H7 (cell line): ENCODE measurements around the gene RHBDF2. TPM values are rescaled to one million over a fixed set of nuclear protein-coding genes. Genes with fewer than 3 reads are reported as not detected.

Source experiments
- DNase-seq: peaks from one replicate; pipeline ENCODE4 v3.0.0; 2012
- H3K27me3 ChIP-seq: 2 replicates; pipeline ENCODE4 v1.6.0; 2011; ENCODE audit warnings: mild to moderate bottlenecking, low read length; ENCODE audit not compliant: control insufficient read depth, insufficient read depth
- H3K36me3 ChIP-seq: replicated peaks from 2 replicates; pipeline ENCODE4 v1.5.1; 2011; ENCODE audit warnings: low read length; ENCODE audit not compliant: control insufficient read depth, insufficient read depth
- H3K4me3 ChIP-seq: 2 replicates; pipeline ENCODE4 v1.5.1; 2011; ENCODE audit warnings: low read depth, mild to moderate bottlenecking, control low read depth, low read length, moderate library complexity; ENCODE audit not compliant: insufficient read depth
- total RNA-seq: library from RNA; depleted of rRNA; stranded (reverse); fragments of >200 nt; shearing (Covaris generic); gene quantifications from 2 replicates; pipeline ENCODE4 v1.2.3, GENCODE V29; 2014

Gene RHBDF2
- total RNA-seq, 1 experiment from 2014 or later: 23.0 TPM

DNA sequence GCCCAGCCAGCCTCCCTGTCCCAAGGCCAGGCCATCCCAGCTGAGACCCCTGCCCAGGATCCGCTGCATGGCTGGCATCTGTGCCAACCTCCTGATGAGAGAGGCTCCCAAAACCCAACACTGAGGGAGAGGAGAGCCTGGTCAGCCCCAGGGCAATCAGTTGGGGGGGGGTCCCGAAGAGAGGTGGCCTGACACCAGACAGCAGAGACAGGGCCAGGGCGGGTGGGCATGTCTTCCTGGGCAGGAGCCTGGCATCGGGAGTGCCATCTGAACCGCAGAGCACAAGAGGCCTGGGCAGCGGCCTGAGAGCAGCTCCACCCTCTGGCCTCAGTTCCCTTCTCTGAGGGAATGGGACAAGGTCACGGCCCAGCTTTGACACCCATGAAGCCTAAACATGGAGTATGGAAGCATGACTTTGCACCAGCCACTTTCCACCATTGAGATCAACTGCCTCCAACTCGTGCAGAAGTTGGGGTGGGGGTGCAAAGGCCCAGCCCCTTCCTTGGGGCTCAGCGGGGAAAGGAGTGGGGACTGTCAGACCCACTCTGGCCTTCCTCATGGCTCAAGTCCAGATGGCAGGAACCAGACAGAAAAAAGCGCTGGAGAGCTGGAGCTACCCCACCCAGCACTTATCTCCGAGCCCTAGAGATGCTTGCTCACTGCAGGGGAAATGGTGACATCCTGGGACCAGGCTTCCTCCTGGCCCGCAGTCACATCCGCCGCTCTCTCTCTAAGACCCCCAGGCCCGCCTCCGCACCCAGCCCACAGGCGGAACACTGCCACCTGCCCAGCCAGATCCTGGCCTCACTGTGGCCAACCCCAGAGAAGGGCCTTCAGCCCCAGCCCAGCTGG lies 9.7 kb downstream of the RHBDF2 start:
- no peak for DNase-seq
- H3K27me3 ChIP-seq: no peaks in the 10 kb centered on the region
- no peaks in the 10 kb centered on the region for H3K36me3 ChIP-seq
- no peak overlapping the region for H3K4me3 ChIP-seq

DNA sequence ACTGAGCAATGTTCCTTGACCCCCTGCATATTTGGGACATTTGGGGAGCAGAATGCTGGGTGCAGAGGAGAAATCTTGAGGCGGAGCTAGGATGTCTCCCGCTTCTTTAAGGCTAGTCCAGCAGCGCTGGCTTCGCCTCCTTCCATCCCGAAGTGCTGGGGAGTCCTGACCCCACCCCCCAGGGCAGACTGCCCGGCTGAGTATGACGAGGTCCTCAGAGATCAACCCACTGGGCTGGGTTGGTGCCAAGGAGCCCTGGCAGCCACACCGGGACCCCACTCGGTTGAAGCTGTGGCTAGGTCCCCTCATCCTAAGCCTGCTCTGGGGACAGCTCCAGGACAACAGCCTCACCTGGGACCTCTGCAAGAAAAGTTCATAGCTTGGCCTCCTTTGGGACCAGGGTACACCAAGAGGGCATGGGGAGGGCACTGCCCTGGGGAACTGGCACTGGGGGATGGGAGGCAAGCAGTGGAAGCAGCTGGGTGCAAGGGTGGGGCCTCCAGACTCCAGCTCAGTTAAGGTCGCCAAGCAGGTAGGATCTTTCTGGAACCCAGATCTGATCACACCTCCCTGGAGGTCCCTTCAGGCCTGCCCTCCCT lies 11.0 kb downstream of the RHBDF2 start:
- H3K4me3 ChIP-seq: no peak overlapping the region
- H3K36me3 ChIP-seq: no peaks in the 10 kb centered on the region
- no peak for DNase-seq
- no peaks in the 10 kb centered on the region for H3K27me3 ChIP-seq

DNA sequence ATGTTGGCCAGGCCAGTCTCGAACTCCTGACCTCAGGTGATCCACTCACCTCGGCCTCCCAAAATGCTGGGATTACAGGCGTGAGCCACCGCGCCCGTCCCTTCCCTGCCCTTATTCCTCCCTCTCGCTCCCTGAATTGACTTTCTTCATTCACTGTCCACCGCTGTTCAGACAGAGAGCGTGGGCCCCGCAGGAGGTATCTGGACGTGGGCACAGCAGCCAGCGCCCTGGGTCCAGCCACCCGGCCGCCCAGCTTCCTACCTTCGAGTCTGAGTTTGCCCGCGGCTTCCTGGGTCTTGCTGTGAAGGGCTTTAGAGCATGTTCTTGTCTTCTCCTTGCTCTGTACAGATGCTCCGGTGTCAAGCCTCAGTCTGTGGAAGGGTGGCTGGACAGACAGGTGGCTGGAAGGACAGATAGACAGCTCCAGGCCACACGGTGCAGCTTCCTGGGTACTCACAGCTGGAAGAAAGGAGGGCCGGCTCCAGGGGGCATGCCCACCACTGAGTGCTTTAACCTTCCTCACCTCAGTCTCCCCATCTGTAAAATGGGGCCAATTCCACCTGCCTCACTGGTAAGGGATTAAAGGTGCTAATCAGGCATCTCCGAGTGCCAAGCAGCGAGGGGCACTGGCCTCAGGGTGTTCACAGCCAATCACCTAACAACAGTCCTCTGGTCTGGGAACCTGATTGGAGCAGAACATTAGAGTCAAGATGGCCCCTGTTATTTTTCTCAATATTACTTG lies 13.6 kb downstream of the RHBDF2 start:
- DNase-seq: no peak
- Histone ChIP-seq H3K36me3 (no peaks in the 10 kb centered on the region), H3K27me3 (no peaks in the 10 kb centered on the region), H3K4me3 (no peak overlapping the region)

DNA sequence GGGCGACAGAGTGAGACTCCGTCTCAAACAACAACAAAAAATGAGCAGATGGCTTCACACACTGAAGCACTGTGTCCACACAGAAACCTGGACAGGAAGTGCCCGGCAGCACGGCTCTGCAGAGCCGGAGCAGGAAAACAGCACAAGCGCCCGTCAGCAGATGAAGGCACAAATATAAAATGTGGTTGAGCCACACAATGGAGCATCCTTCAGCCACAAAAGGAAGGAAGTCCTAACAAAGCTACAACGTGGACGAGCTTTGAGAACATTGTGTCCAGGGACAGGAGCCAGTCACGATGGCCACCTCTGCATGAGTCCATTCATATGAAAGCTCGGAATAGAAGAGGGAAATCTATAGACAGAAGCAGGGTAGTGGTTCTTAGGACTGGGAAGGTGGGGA lies 15.7 kb downstream of the RHBDF2 start:
- DNase-seq: no peak
- Histone ChIP-seq H3K27me3 (no peaks in the 10 kb centered on the region), H3K36me3 (no peaks in the 10 kb centered on the region), H3K4me3 (no peak overlapping the region)

DNA sequence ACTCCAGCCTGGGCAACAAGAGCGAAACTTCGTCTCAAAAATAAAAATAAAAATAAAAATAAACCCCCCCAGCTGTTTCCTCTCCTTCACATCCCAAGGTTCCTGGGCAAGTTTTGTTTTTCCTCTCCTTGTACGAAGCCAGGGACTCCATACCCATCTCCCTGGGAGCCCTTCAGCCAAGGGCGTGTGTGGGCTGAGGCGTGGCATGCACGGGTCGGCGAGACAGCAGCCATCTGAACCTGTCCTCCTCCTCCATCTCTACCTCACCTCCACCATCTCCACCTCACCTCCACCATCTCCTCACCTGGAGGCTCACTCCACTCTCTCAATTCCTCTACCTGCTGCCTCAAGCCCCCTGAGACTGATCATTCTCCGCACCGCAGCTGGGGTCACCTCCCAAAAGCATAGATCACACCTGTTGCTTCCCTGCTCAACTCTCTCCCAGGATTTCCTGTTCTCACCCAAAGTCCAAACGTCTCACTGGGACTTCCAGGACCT lies 16.9 kb downstream of the RHBDF2 start:
- DNase-seq: no peak
- no peaks in the 10 kb centered on the region for H3K27me3 ChIP-seq
- no peak overlapping the region for H3K4me3 ChIP-seq
- H3K36me3 ChIP-seq: no peaks in the 10 kb centered on the region

DNA sequence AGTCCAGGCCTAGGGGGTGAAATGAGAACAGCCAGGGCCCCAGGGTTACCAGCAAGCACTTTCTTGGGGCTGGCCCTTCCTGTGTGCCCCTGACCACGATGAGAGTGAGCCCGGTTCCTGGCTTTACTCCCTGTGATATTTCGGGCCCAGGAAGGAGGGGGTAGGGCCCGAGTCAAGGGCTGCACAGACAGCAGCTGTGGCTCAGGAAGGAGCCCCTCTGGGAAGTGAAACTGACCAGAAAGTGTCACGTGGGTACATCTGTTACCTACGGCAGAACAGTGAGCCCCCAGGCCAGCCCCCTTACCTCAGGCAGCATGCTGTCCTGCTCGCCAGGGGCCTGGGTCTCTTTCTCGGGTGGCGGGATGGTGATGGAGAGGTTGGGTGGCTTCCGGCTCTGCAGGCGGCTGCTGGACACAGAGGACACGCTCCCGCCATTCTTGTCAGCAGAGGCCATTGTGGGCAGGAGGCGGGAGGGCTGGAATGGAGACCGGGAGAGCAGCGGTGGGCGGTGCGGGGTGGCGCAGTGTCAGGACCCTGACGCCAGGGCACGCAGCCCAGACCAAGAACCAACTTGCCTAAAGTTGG lies 20.1 kb downstream of the RHBDF2 start:
- no peaks in the 10 kb centered on the region for H3K27me3 ChIP-seq
- H3K4me3 ChIP-seq: no peak overlapping the region
- H3K36me3 ChIP-seq: no peaks in the 10 kb centered on the region; the same call in 1 of the 2 replicates
- no peak for DNase-seq

DNA sequence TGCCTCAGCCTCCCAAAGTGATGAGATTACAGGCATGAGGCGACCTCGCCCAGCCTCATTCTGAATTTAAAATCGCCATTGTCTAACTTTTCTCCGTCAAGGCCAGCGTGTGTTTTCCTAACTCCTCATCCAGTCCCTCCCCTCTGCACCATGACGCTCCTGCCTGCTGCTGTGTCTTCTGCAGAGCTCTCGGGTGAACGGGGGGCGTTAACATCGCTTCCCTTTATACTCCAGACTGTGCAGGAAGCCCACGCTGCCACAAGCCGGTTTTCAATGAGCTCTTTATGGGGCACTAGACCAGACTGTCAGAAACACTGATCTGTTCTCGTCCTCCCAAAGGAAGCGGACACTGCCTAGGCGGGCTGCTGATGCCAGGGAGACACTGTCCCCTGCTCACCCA lies 20.6 kb downstream of the RHBDF2 start:
- H3K36me3 ChIP-seq: no peaks in the 10 kb centered on the region; the same call in 1 of the 2 replicates
- H3K27me3 ChIP-seq: no peaks in the 10 kb centered on the region
- DNase-seq: no peak
- no peak overlapping the region for H3K4me3 ChIP-seq

DNA sequence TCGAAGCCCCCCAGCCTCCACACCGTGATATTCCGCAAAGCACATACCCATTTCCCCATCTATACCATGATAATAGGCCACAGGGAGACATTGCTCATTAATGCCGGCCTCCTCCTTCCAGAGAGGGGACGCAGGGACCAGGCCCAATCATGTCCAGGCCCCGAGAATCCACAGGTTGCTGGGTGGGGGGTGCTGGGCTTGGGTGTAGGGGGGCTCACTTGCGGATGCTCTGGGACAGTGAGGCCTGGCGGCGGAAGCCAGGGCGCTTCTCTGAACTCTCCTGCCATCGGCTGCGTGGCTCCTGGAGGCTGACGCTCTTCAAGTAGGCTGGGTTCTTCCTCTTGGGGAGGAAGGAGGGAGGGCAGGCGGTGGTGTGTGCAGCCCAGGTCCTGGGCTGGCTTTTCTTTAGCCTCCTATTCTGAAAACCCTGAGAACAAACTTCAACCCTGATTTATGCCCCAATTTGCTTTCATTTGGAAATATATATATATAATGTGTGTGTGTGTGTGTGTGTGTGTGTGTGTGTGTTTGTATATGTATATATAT lies 21.6 kb downstream of the RHBDF2 start:
- Histone ChIP-seq H3K27me3 (no peaks in the 10 kb centered on the region), H3K4me3 (no peak overlapping the region), H3K36me3 (no peaks in the 10 kb centered on the region; the same call in 1 of the 2 replicates)
- DNase-seq: no peak

DNA sequence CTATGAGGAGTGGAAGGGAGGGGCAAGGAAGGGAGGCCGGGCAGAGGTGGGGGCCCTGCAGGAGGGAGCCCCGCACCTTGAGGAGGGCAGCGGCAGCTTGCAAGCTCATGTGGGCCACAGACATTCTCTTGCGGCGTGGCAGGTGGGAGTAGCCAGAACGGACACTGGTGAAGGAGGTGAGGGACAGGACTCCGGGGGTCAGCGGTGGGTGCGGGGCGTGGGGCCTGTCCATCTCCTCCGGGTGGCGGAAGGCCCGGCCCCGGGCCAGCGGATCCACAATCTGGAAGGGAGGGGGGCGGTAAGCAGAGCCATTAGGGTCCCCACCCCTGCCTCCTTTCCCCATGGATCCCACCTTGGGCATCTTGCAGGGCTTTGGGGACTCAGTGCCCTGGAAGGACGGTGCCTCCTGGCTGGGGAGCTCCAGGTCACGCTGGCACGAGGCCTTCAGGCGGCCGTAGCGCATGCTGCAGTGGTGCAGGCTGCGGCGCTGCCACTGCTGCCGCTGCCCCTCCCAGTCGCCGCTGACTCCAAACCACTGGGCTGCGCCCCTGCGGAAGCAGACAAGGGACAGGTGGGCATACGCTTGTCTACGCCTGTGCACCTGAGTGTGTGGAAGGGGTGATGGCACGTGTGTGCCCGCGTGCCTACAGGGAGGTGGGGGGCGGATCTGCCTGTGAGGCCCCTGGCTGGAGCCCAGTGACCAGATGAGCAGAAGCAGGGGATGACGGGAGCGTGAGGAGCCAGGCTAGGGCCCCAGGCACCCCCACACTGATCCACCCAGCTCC lies 22.3 kb downstream of the RHBDF2 start:
- Histone ChIP-seq H3K27me3 (no peaks in the 10 kb centered on the region), H3K4me3 (no peak overlapping the region), H3K36me3 (no peaks in the 10 kb centered on the region; the same call in 1 of the 2 replicates)
- DNase-seq: no peak

DNA sequence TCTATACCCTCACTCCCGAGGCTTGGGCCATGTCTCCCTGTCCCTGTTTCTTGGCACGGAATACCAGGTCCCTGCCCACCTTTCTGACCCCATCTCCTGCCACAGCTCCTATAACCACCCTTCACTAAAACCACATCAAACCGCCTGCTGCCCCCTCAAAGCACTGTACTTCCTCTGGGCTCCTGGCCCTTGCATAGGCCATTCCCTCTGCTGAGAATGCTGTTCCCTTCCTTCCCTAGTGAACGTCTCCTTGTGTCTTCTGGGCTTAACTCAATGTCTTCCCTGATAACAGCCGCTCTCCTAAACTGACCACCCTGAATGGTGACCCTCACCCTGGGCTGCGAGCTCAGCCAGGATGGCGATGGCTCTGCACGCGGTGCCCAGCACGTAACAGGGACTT lies 23.1 kb downstream of the RHBDF2 start:
- H3K4me3 ChIP-seq: no peak overlapping the region
- no peaks in the 10 kb centered on the region for H3K27me3 ChIP-seq
- no peak for DNase-seq
- H3K36me3 ChIP-seq: no peaks in the 10 kb centered on the region; the same call in 1 of the 2 replicates

DNA sequence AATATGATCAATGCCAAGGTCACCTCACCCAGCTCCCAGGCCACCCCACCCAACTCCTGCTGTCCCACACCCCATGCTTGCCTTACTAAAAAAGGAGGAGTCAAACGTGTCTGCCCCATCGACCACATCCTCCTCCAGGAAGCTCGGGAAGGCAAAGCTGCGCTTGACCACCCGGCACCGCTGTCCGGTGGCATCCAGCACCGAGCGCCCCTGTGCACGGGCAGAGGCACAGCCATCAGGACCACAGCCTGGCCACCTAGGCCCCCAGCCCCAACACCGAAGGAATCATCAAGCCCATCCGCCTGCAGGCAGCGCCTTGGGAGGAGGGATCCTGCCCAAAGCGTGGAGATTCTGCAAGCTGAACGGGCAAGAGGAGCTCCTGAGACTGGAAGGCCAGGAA lies 23.6 kb downstream of the RHBDF2 start:
- H3K36me3 ChIP-seq: no peaks in the 10 kb centered on the region; the same call in 1 of the 2 replicates
- no peak for DNase-seq
- no peak overlapping the region for H3K4me3 ChIP-seq
- H3K27me3 ChIP-seq: no peaks in the 10 kb centered on the region

DNA sequence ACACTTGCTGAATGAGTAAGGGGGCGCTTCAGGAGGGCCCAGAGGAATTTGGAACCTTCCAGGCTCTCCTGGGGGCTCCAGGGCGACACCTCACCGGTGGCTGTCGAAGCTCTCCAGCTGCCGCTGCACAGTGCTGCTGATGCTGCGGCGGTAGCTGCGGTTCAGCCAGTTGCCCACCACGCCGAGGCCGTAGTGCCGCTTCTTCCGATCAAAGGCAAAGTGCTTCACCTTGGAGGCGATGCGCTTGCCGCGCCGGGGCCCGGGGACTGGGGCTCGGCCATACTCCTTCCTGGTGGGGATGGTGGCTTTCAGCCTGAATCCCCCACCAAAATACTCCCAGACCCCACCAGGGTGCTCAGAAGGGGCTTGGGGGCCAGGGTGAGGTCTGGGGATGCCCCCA lies 24.5 kb downstream of the RHBDF2 start:
- DNase-seq: no peak
- no peaks in the 10 kb centered on the region for H3K27me3 ChIP-seq
- no peaks in the 10 kb centered on the region; the same call in 1 of the 2 replicates for H3K36me3 ChIP-seq
- H3K4me3 ChIP-seq: no peak overlapping the region

DNA sequence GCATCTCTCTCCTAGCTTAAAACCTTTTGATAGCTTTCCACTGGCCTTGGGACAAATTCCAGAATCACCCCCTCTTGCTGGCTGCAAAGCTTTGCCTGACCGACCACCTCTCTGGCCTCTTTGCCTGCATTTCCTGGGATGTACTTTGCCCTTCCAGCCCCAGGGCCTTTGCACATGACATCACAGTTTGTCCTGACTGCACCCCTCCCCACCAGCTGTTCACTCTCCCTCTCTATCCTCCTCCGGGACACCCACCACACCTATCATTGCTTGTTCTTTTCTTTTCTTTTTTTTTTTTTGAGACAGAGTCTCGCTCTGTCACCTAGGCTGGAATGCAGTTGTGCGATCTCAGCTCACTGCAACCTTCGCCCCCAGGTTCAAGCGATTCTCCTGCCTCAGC lies 25.9 kb downstream of the RHBDF2 start:
- DNase-seq: no peak
- no peak overlapping the region for H3K4me3 ChIP-seq

More for the DNA sequence above, 25.9 kb downstream of the RHBDF2 start:
- Histone ChIP-seq H3K36me3 (no peaks in the 10 kb centered on the region; the same call in 1 of the 2 replicates), H3K27me3 (no peaks in the 10 kb centered on the region)
